ENCODE measurements around the gene ADAD2.

Gene ADAD2

DNA sequence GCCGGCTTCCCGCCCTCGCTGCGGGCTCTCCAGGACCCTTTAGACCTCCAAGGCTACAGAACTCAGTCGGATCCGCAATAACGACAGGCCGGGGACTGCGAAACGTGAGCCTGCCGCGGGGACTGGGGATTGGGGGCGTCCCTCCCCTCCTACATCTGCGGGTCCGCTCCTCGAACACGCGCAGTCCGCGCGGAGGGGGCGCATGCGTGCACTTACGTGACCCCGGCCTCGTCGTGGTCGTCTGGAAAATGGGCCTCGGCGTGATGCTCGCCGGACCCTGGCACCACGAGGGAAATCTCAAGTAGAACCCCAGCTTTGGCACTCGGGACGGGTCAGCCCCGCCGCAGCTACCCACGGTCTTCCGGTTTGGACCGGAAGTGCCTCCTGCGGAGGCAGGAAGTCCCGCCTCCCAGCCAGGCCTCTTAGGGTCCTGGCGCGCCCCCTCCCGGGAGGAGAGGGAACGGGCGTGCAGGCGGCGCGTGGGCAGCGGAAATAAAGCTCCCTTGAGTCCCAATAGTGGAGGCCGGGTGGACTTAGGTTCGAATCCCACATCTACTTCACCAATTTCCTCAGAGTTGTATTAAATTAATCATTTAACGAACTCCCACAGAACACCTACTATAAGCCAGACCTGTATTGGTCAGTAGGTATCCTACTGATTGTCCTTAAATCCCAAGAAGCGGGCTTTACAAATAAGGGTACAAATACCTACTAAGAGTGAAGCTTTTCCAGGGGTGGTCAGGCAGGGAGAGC lies 4.1 kb upstream of the ADAD2 start, which contains the start of gene TAF1C:
TAF1C (minus strand) TSS at position 373 of the 753 bp plus-strand sequence. CDS start 2,069 bp downstream, outside the sequence.
- Histone ChIP-seq H3K27me3 (replicated peaks in 2 of 5; ENCODE audit: control insufficient read depth in 4 of 5, insufficient read depth in 5 of 5, low read length in 4 of 5) (no peaks in the 10 kb centered on the region), H3K27ac (ENCODE audit: insufficient read depth in 1 of 2, low read depth in 1 of 2, low read length in 2 of 2, poor library complexity in 1 of 2, severe bottlenecking in 2 of 2) (peak within 1 kb of the TSS; percentile 64 to 80), H3K4me1 (ENCODE audit: control extremely low read depth in 1 of 4, control insufficient read depth in 4 of 4, insufficient read depth in 4 of 4, low read length in 3 of 4) (peaks cover 0 to 10% (median 8%) of the 10 kb centered on the region in 4 experiments), H3K4me3 (ENCODE audit: control insufficient read depth in 1 of 7, extremely low read depth in 1 of 7, insufficient read depth in 4 of 7, low read depth in 2 of 7, low read length in 6 of 7) (peak within 1 kb of the TSS; percentile 66 to 98 (median 92)), H3K9me3 (ENCODE audit: control extremely low read depth in 1 of 5, control insufficient read depth in 4 of 5, insufficient read depth in 2 of 5, low read depth in 1 of 5, low read length in 4 of 5) (no peaks in the 10 kb centered on the region), H3K36me3 (ENCODE audit: control insufficient read depth in 4 of 4, insufficient read depth in 4 of 4, low read length in 3 of 4) (peaks cover 9 to 34% (median 25%) of the 10 kb centered on the region in 4 experiments)
- 3% methylated on average over 40 of the region's 55 CpGs for WGBS (ENCODE audit: insufficient coverage)
- CTCF ChIA-PET = interaction anchor here (0.8 to 1.7 kb wide), 16 partner anchors 8 to 121 kb away, joined by 3 to 7 read pairs (median 4); partner anchors contain the start of gene MBTPS1
- POLR2A ChIA-PET = no interaction called here
- DNase-seq = peak; percentile 92 to 95 (median 93)

DNA sequence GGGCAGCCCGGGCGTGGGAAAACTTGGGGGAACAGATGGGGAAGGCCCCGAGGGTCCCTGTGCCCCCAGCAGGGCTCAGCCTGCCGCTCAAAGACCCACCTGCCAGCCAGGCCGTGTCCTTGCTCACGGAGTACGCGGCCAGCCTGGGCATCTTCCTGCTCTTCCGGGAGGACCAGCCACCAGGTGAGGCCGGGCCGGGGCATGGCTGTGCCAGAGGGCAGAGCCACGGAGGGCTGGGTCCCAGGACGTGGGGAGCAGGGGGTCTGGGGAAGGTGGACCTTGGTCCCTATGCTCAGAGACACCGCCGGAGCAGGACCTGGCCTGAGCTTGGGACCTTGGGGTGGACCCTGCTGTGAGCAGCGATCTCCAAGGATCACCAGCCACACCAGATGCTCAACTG lies 509 bp downstream of the ADAD2 start:
- POLR2A ChIA-PET = no interaction called here
- WGBS (ENCODE audit: insufficient coverage) = 97% methylated on average over 7 of the region's 16 CpGs
- H3K36me3 ChIP-seq (ENCODE audit: control insufficient read depth in 4 of 4, insufficient read depth in 4 of 4, low read length in 3 of 4) = no peaks in the 10 kb centered on the region
- no peaks in the 10 kb centered on the region for H3K27me3 ChIP-seq (replicated peaks in 2 of 5; ENCODE audit: control insufficient read depth in 4 of 5, insufficient read depth in 5 of 5, low read length in 4 of 5)
- CTCF ChIA-PET = no interaction called here
- DNase-seq = no peak
- H3K9me3 ChIP-seq (ENCODE audit: control extremely low read depth in 1 of 5, control insufficient read depth in 4 of 5, insufficient read depth in 2 of 5, low read depth in 1 of 5, low read length in 4 of 5) = no peaks in the 10 kb centered on the region
- no peak overlapping the region for H3K27ac ChIP-seq (ENCODE audit: insufficient read depth in 1 of 2, low read depth in 1 of 2, low read length in 2 of 2, poor library complexity in 1 of 2, severe bottlenecking in 2 of 2)
- no peak overlapping the region for H3K4me3 ChIP-seq (ENCODE audit: control insufficient read depth in 1 of 7, extremely low read depth in 1 of 7, insufficient read depth in 4 of 7, low read depth in 2 of 7, low read length in 6 of 7)
- peaks cover 0 to 19% (median 10%) of the 10 kb centered on the region in 4 experiments for H3K4me1 ChIP-seq (ENCODE audit: control extremely low read depth in 1 of 4, control insufficient read depth in 4 of 4, insufficient read depth in 4 of 4, low read length in 3 of 4)

DNA sequence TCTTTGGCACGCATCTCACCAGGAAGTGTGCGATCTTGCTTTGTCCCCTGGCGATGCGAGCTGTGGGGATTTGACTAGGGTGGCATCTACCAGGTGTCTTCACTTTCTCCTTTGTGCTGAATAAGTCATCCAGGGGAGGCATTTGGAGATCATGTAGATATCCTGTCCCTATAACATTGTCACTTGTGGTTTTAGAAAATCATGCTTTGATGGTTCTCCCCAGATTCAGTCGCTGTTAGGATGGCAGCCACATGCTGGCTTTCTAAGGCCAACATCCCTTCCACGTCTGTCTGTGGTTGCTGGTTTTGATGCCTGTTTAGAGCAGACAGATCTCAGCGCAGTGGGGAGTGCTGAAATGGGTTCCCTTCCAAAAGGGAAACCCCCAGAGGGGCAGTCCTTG lies 2.5 kb downstream of the ADAD2 start:
- peaks cover 0 to 17% (median 10%) of the 10 kb centered on the region in 4 experiments for H3K4me1 ChIP-seq (ENCODE audit: control extremely low read depth in 1 of 4, control insufficient read depth in 4 of 4, insufficient read depth in 4 of 4, low read length in 3 of 4)
- H3K4me3 ChIP-seq (ENCODE audit: control insufficient read depth in 1 of 7, extremely low read depth in 1 of 7, insufficient read depth in 4 of 7, low read depth in 2 of 7, low read length in 6 of 7) = no peak overlapping the region
- H3K27ac ChIP-seq (ENCODE audit: insufficient read depth in 1 of 2, low read depth in 1 of 2, low read length in 2 of 2, poor library complexity in 1 of 2, severe bottlenecking in 2 of 2) = no peak overlapping the region
- H3K9me3 ChIP-seq (ENCODE audit: control extremely low read depth in 1 of 5, control insufficient read depth in 4 of 5, insufficient read depth in 2 of 5, low read depth in 1 of 5, low read length in 4 of 5) = no peaks in the 10 kb centered on the region
- H3K36me3 ChIP-seq (ENCODE audit: control insufficient read depth in 4 of 4, insufficient read depth in 4 of 4, low read length in 3 of 4) = no peaks in the 10 kb centered on the region
- CTCF ChIA-PET = no interaction called here
- peak in 2 of 3 donors; percentile 10 to 13 for DNase-seq
- H3K27me3 ChIP-seq (replicated peaks in 2 of 5; ENCODE audit: control insufficient read depth in 4 of 5, insufficient read depth in 5 of 5, low read length in 4 of 5) = peaks cover 0 to 2% (median 0%) of the 10 kb centered on the region in 5 experiments
- 82% methylated on average over 7 of the region's 7 CpGs for WGBS (ENCODE audit: insufficient coverage)
- POLR2A ChIA-PET = no interaction called here

DNA sequence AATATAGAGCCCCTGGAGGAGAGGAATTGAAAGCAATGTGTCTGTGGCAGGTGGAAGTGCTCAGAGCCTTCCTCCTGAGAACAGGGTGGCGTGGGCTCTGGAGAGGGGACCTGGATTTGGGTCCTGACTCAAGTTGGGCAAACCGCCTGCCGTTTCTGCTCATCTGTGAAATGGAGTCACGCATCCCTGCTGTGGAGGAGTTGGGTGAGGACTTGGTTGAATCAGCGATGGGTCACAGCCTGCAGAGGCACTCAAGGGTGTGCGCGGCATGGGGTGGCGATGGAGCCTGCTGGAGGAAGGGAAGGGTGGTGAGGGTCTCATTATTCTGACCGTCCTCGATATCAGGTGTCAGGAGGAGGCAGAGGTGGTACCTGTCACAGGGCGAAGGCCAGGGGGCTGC lies 3.1 kb downstream of the ADAD2 start:
- WGBS (ENCODE audit: insufficient coverage) = 85% methylated on average over 11 of the region's 11 CpGs
- no peak overlapping the region for H3K27ac ChIP-seq (ENCODE audit: insufficient read depth in 1 of 2, low read depth in 1 of 2, low read length in 2 of 2, poor library complexity in 1 of 2, severe bottlenecking in 2 of 2)
- peak overlapping the region in 3 of 7 experiments; percentile 36 to 59 (median 50) for H3K4me3 ChIP-seq (ENCODE audit: control insufficient read depth in 1 of 7, extremely low read depth in 1 of 7, insufficient read depth in 4 of 7, low read depth in 2 of 7, low read length in 6 of 7)
- no peak for DNase-seq
- POLR2A ChIA-PET = no interaction called here
- peaks cover 0 to 17% (median 10%) of the 10 kb centered on the region in 4 experiments for H3K4me1 ChIP-seq (ENCODE audit: control extremely low read depth in 1 of 4, control insufficient read depth in 4 of 4, insufficient read depth in 4 of 4, low read length in 3 of 4)
- CTCF ChIA-PET = no interaction called here
- H3K9me3 ChIP-seq (ENCODE audit: control extremely low read depth in 1 of 5, control insufficient read depth in 4 of 5, insufficient read depth in 2 of 5, low read depth in 1 of 5, low read length in 4 of 5) = no peaks in the 10 kb centered on the region
- peaks cover 0 to 6% (median 0%) of the 10 kb centered on the region in 5 experiments for H3K27me3 ChIP-seq (replicated peaks in 2 of 5; ENCODE audit: control insufficient read depth in 4 of 5, insufficient read depth in 5 of 5, low read length in 4 of 5)
- H3K36me3 ChIP-seq (ENCODE audit: control insufficient read depth in 4 of 4, insufficient read depth in 4 of 4, low read length in 3 of 4) = no peaks in the 10 kb centered on the region

- Histone ChIP-seq H3K36me3 (ENCODE audit: control insufficient read depth in 4 of 4, insufficient read depth in 4 of 4, low read length in 3 of 4) (no peaks in the 10 kb centered on the region), H3K4me1 (ENCODE audit: control extremely low read depth in 1 of 4, control insufficient read depth in 4 of 4, insufficient read depth in 4 of 4, low read length in 3 of 4) (peaks cover 0 to 17% (median 10%) of the 10 kb centered on the region in 4 experiments), H3K9me3 (ENCODE audit: control extremely low read depth in 1 of 5, control insufficient read depth in 4 of 5, insufficient read depth in 2 of 5, low read depth in 1 of 5, low read length in 4 of 5) (no peaks in the 10 kb centered on the region), H3K27ac (ENCODE audit: insufficient read depth in 1 of 2, low read depth in 1 of 2, low read length in 2 of 2, poor library complexity in 1 of 2, severe bottlenecking in 2 of 2) (no peak overlapping the region), H3K27me3 (replicated peaks in 2 of 5; ENCODE audit: control insufficient read depth in 4 of 5, insufficient read depth in 5 of 5, low read length in 4 of 5) (peaks cover 0 to 6% (median under 1%) of the 10 kb centered on the region in 5 experiments), H3K4me3 (ENCODE audit: control insufficient read depth in 1 of 7, extremely low read depth in 1 of 7, insufficient read depth in 4 of 7, low read depth in 2 of 7, low read length in 6 of 7) (peak overlapping the region in 3 of 7 experiments; percentile 36 to 59 (median 50))
- CTCF ChIA-PET = interaction anchor here (0.5 to 1.0 kb wide), 2 partner anchors 8 to 521 kb away, joined by 3 read pairs; partner anchors contain the start of gene TAF1C
- DNase-seq = peak; percentile 39 to 81 (median 67)
- POLR2A ChIA-PET = no interaction called here
- WGBS (ENCODE audit: insufficient coverage) = 49% methylated on average over 32 of the region's 34 CpGs
These were observed 3.7 kb downstream of the ADAD2 start for GRCh38 chr16:84194470-84195200.

- 96% methylated on average over 34 of the region's 38 CpGs for WGBS (ENCODE audit: insufficient coverage)
- H3K27me3 ChIP-seq (replicated peaks in 2 of 5; ENCODE audit: control insufficient read depth in 4 of 5, insufficient read depth in 5 of 5, low read length in 4 of 5) = peaks cover 0 to 6% (median 2%) of the 10 kb centered on the region in 5 experiments
- H3K27ac ChIP-seq (ENCODE audit: insufficient read depth in 1 of 2, low read depth in 1 of 2, low read length in 2 of 2, poor library complexity in 1 of 2, severe bottlenecking in 2 of 2) = no peak overlapping the region
- H3K9me3 ChIP-seq (ENCODE audit: control extremely low read depth in 1 of 5, control insufficient read depth in 4 of 5, insufficient read depth in 2 of 5, low read depth in 1 of 5, low read length in 4 of 5) = no peaks in the 10 kb centered on the region
- no peak for DNase-seq
- CTCF ChIA-PET = interaction anchor here (0.5 to 1.0 kb wide), 2 partner anchors 9 to 520 kb away, joined by 3 read pairs; partner anchors contain the start of gene TAF1C
- H3K36me3 ChIP-seq (ENCODE audit: control insufficient read depth in 4 of 4, insufficient read depth in 4 of 4, low read length in 3 of 4) = no peaks in the 10 kb centered on the region
- H3K4me1 ChIP-seq (ENCODE audit: control extremely low read depth in 1 of 4, control insufficient read depth in 4 of 4, insufficient read depth in 4 of 4, low read length in 3 of 4) = peaks cover 0 to 17% (median 10%) of the 10 kb centered on the region in 4 experiments
- POLR2A ChIA-PET = no interaction called here
- H3K4me3 ChIP-seq (ENCODE audit: control insufficient read depth in 1 of 7, extremely low read depth in 1 of 7, insufficient read depth in 4 of 7, low read depth in 2 of 7, low read length in 6 of 7) = no peak overlapping the region
These were observed 4.5 kb downstream of the ADAD2 start for GRCh38 chr16:84195201-84196093.
